Activated CD4-positive, alpha-beta T cell treated with anti-CD3 and anti-CD28 coated beads, Interleukin-2, amount 50 U/mL, for 48 hours (primary cell): ENCODE measurements around the gene KCTD1.

Experiments used
- DNase-seq, 2 experiments: peaks; one replicate each; pipeline ENCODE4 v3.0.0-alpha.2; 2020

Gene KCTD1

DNA sequence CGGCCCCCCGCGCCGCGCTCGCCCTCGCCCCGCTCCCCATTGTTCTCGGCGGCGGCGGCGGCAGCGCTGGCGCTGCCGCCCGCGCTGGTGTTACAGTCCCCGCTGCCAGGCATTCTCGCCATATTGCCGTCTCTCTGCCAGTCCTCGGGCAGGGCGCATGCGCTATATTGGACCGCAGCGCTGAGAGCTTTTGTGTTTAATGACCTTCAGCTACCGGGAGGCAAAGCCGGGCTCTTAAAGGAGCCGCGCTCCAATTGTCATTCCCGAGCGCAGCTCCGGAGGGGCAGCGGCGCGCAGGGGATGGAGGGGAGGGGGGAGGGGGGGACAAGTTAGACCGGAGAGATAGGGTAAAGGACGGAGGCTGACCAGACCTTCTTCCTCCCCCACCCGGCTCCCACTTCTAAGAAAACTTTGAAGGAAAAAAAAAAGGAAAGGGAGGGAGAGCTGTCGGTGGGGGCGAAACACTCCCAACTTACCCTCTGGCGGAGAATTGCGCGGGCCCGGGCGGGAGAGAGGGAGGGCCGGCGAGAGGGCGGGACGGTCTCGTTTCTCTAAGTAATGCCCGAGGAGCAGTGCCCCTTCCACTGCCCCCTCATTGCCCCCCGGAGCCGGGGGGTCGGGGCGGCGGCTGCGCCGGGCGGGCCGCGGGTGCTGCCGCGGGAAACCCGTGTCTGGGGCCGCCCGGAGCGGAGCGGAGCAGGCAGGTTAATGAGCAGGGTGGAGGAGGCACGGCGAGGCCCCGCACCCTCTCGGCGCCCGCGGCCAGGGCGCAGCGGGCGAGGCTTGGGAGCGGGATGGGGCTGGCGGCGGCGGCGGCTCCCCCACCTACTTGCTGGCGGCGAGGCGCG lies at the start of gene KCTD1:
Gene KCTD1, minus strand, starts transcription at position 139 of the 848 bp plus-strand sequence. Its CDS starts 17 bp downstream, at position 122.
- peak; percentile 76 to 82 for DNase-seq

DNA sequence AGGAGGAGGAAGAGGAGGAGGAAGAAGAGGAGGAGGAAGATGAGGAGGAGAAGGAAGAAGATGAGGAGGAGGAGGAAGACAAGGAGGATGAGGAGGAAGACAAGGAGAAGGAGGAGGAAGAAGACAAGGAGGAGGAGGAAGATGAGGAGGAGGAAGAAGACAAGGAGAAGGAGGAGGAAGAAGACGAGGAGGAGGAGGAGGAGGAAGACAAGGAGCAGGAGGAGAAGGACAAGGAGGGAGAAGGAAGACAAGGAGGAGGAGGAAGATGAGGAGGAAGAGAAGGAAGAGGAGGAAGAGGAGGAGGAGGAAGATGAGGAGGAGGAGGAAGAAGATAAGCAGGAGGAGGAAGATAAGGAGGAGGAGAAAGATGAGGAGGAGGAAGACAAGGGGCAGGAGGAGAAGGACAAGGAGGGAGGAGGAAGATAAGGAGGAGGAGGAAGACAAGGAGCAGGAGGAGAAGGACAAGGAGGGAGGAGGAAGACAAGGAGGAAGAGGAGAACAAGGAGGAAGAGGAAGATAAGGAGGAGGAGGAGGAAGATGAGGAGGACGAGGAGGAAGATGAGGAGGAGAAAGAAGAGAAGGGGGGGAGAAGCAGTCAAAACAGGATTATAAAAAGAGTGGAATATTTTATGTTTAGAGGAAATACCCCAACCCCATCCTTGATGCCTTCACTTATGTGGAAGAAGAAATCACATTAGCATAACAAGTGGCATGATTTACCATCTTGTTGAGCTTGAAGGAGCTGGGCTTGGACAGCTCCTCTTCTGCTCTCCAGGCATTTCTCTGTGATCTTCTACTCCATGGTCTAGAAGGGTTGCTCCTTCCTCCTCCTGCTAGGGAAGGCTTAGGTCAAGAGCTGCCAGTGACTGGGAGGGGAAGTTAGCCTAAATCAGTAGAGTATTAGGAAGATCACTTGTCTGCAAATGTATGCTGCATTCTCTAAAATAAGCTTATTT lies 45.3 kb upstream of the KCTD1 start:
- DNase-seq, result no peak

DNA sequence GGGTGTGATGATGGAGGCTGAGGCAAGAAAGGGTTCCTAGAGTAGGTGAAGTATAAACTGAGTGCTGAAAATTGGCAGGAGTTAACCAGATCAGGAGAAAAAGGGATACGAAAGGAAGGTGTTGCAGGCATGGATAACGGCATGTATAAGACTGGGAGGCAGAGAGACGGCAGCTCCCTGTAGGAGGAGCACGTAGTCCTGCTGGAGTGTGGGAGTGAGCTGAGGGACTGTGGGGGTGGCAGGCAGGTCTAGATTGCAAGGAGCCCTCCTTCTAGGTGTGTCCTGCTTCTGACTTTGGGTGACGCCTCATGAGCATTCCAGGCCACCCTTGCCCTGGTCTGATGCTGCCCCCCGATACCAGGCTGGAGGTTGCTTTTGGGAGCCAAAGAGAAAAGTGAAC lies 36.4 kb upstream of the KCTD1 start:
- DNase-seq, result no peak

DNA sequence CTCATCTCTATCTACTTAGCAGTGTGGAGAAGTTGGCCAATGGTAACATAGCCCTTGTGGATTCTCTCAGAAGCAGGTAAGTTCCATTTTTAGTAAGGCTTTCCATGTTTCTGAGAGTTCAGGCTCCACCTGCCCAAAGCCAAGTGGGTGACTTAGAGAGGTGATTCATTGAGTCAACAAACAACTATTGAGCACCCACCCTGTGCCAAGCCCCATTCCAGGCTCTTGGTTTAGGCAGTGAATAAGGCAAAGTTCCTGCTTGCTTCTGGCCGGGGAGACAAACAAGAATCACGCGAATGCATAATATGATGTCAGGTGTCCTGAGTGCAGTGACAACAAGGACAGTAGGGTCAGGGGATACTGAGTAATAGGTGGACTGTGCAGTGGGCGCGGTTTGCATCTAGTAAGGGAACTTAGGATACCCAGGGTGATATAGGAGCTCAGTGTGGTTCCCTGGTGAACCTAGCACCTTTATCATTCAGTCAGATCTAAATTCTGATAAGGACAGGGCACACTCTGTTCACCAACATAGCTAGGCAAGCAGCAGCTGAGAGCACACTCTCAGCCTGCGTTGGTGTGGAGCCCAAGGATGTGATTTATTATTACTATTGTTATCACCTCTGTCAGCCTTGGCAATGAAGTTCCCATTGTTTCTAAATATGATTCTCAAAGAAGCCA lies 31.7 kb upstream of the KCTD1 start:
- no peak for DNase-seq

DNA sequence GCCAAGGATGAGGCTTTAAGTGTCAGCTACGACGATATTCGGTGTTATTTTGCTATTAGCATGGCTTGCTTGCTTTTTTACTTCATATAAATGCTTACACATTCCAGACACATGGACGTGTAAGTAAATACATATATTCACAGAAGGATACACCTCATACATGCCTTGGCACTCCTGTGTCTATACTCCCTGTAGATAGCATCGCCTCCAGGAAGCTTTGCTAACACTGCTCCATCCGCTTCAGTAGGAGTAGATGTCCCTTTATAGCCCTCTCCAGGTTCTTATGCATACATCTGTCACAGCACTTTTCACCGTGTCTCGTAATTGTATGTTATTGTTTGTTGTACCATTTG lies 27.5 kb upstream of the KCTD1 start:
- DNase-seq, result no peak

DNA sequence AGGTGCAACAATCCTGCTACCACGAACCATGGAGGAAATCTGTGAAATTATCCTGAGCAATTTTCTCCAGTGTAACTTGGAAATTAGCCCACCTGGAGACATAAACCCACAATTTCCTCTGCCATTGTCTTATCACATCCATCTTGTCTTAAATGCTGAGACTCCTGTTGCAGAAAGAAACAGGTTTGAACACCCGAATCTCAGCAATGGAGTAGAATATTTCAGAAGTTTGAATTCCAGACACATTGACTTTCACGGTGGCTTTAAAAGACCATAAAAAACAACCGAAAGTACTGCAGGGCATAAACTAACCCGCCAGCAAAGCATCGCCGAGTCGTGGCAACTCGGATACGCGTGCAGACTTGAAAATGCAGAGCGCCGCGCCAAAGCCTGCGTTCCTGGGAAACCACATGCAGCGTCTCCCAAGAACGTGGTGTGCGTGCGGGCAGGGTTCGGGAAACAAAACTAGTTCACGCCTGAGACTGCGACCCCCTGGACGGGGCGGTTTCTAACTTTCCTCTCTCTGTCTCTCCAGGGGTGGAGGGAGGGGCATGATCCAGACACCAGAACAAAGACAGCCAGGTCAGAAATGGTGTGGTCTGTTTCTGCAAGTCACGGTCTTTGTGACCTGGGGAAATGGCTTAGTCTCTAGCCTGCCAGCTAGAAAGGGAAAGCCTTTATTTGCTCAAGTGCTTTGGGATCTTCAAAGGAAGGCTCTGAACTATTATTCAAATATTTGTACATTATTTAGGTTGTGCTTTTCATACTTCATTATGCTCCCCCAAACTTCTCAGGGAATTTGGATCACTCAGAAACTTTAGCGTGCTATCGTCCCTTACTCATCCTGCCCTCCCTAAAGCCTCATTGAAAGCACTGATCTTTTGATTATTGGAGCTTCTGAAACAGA lies 26.9 kb upstream of the KCTD1 start:
- peak in 1 of 2 experiments; percentile 5 for DNase-seq

DNA sequence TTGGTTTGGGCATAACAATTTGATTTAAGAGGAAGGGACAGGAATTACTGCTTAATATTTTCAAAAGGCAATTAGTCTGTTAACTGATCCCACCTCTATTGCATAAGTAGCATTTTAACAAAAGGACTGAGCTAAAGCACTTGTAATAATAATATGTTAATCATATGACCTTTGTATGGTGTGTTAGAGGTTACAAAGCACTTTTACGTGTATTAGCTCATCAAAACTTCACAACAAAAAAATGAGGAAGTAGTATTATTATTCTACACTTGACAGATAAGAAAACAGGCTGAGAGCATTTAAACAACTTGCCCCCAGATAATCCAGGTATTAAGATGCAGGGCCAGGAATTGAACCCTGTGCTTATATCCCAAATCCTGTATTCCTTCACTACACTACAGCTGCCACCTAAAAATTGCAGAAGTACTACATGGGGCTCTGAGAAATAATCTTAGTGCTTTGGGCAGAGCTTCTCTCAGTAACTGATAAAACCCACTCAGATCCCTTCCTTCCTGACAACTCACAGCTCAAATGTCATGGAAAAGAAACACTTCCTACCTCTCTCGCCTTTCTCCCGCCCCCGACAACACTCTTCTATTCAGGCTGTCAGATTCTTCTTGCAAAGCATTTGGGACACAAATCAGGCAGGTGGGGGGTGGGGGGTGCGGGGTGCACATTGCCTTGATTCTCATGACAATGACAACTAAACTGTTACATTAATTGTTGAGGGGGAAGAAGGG lies 20.7 kb upstream of the KCTD1 start:
- no peak for DNase-seq

DNA sequence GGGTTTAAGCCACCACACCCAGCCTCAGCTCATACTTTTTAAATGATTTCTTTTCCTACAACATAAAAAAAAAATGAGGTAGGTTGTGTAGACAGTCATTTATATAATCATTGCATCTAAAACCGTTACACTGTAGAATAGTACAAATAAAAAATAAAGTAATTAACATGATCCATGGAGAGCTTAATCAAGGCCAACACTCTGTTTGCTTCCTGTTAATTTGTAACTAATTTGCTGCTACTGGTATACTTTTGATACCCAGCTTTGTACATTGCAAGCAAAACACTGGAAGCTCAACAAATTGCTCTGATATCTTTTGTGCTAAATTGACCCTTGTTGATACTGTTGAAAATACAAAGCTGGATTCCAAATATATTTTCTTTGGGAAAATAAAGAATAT lies 20.2 kb upstream of the KCTD1 start:
- DNase-seq, result no peak

DNA sequence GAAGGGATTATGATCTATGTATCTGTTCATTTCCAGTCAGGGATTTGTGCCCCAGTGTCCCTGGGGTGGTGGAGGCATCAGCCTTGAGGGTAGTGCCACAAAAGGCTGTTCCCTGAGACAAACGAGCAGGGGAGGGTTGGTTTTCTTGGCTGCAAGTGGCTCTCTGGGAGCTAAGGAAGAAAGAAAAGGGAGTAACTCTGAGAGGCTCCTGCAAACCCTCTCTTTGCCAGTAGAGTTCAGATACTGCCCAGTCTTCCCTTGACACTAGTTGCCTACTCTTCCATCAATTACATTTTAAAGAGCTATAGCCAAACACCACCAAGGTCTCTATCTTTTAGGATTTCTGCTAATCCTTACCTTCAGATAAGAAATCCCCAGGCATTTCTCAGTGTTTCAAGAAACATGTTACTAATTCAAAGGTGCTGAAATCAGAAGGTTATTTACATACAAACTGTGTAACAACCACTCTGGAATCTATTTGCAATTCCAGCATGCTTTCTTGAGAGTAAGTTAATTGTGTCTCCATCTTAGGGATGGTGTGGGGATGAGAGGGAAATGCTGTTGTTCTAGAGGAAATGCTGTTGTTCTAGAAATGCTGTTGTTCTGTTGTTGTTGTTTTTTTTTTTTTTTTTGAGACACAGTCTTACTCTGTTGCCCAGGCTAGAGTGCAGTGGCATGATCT lies 18.7 kb upstream of the KCTD1 start:
- no peak for DNase-seq

DNA sequence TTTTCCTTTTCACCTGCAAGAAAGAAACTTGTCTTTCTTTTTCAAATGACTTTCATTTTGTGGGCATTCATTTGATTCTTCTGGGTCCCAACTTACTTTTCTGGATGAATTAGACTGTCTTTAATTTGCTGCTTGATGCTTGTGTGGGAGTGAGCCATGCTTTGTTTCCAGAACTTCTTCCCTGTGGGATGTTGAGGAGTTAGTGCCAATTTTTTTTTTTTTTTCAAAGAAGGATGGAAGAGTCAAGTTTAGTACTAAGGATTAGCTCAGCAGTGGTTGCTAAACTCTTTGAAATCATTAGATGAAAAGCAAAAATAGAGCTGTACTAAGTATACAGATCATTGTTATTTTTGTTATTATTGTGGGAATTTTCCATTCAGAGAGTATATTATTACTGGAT lies 17.2 kb upstream of the KCTD1 start:
- no peak for DNase-seq

DNA sequence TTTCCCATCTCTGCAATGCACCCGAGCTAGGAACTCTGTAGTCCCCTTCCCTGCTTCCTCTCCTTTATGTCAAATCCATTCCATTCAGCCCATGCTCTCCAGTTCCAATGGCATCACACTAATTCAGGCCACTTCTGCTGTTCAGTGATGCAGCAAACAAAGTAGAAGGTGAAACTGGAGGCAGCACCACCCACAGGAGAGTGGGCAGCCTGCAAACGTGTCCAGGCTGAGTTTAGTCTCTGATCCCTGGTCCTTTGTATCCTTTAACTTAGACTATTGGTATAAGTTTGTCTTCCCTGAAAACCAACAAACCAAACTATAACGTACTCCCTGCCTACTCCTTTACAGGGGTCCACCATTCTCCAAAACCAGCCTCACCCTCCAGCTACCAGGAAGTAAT lies 14.7 kb upstream of the KCTD1 start:
- DNase-seq, result no peak

DNA sequence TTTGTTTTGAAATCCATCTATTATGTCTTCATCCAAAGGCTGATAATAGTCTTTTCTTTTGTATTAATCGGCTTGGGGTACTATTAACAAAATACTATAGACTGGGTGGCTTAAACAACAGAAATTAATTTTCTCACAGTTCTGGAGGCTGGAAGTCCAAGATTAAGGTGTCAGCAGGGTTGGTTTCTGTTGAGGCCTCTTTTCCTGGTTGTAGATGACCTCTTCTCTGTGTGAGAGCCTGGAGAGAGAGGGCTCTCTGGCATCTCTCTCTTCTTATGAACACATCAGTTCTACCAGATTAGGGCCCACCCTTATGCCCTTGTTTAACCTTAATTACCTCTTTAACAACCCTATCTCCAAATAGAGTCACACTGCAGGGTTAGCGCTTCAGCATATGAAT lies 14.2 kb upstream of the KCTD1 start:
- no peak for DNase-seq

DNA sequence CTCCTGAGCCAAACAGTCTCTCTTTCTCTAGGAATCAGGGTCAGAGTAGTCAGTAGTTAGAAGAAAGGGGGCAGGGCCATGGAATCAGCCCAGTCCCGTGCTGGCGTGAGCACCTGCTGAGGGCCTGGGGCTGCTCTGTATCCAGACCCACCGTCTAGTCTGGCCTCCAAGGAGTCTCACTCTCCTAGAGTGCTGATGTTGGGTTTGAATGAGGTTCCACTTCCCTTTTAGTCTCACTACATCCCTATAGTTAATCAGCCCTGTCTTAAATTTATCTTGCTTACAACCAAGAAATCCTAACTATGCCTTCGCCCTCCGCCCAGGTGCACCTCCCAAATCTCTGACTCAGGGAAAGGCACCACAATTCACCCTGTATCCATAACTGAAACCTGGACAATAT lies 13.4 kb upstream of the KCTD1 start:
- no peak for DNase-seq

DNA sequence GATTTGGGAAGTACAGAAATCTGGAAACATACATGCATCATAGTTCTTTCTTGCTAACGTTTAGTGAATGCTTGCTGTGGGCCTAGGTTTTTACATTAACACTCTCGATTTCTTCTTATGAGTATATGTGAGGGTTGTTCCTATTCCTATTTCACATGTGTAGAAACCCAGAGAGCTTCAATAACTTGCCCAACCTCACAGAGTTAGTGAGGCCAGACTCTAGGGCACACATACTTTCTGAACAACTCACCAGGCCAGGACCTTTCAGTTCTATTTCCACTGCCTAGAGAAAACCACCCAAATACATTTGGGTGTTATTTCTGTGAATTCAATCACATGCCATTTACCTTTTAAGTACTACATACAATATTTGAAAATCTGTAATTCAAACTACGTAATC lies 8.2 kb upstream of the KCTD1 start:
- DNase-seq, result no peak

DNA sequence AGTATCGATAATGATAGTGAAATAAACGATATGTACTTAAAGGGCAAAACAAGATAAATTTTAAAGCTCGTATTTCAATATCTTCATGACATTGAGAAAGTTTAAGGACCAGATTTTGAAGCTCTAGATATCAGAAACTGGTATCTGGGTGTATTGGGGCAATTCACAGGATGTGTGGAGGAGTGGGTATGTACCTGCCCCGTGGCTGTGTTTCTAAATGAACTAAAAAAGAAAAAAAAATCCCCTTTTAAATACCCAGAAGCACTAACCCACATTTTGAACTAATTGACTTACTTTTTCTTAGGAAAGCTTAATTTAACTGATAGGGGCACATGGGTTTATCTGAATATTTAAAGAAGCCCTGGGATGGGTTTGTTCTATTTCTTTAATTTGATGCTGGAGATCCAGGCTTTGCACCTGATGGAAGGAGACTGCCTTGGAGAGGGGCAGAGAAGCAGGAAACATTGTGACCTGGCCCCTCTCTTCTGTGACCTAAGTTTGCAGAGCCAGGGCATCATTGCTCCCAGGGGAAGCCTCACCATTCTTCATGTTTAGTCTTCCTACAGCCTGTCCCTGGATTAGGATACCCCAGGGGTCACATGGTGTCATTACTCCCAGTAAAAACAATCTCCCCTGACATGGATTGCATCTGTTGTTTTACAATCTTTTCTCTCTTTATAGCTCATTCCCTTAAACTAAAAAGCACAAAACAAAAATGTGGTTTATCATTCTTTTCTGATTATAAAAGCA lies 7.6 kb upstream of the KCTD1 start:
- DNase-seq, result no peak

DNA sequence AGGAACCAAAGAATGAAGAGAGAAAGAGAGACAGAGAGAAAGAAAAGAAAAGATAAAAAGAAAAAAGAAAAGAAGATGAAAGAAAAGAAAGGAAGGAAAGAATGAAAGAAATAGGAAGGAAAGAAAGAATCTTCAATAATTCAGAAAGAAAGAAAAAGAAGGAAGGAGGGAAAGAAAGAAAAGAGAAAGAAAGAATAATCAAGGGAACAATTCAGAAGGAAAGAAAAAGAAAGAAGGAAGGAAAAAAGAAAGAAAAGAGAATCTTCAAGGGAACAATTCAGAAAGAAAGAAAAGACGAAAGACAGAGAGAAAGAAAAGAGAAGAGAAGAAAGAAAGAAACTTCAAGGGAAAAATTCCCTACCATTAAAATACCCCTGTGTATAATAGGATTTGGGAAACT lies 5.6 kb upstream of the KCTD1 start:
- DNase-seq, result no peak

DNA sequence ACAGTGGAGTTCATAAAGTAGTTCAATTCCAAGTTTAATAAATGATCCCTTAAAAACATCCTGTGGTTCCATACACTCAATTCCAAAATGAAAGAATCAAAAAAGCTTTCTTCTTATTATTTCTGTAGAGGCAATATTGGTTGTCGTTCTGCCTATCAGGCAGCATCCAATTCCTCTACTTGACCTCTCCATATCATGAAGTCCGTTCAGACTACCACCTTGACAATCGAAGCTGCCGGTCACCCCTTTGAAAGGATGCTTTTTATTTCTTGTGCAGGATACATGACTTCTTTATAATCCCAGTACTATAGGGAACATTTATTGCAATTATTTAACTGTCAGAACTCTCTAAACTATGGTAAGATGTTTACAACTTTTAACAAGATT lies 3.3 kb upstream of the KCTD1 start:
- no peak for DNase-seq

DNA sequence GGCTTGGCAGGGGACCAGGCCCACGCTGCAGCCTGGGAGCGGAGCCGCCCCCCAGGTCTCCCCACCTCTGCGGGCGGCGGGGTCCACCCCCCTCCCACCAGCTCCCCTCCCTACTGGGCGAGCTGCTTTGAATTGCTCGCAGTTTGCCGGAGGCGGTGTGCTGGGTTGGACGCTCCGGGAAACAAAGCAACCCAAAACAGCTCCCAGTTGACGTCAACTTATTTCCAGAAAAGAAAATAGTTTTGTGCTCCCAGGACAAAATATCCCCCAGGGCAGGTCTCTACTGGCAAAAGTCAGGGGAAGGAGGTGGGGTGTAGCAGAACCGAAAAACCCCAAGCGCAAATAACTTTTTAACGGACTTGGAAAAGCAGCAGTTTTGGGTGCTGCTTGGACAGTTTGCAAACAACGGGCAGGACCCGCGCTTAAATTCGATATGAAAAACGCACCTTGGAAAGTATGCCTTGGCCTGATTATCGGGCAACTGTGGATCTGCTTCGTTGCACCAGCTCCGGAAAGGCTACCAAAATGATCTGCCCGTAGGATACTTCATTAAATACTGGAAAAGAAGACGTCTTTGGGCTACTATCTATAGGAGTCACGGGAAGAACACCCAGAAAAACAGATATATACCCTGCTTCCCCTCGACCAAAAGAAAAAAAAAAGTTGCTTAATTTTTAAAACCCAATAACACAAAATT lies 2.8 kb upstream of the KCTD1 start:
- DNase-seq, result no peak

DNA sequence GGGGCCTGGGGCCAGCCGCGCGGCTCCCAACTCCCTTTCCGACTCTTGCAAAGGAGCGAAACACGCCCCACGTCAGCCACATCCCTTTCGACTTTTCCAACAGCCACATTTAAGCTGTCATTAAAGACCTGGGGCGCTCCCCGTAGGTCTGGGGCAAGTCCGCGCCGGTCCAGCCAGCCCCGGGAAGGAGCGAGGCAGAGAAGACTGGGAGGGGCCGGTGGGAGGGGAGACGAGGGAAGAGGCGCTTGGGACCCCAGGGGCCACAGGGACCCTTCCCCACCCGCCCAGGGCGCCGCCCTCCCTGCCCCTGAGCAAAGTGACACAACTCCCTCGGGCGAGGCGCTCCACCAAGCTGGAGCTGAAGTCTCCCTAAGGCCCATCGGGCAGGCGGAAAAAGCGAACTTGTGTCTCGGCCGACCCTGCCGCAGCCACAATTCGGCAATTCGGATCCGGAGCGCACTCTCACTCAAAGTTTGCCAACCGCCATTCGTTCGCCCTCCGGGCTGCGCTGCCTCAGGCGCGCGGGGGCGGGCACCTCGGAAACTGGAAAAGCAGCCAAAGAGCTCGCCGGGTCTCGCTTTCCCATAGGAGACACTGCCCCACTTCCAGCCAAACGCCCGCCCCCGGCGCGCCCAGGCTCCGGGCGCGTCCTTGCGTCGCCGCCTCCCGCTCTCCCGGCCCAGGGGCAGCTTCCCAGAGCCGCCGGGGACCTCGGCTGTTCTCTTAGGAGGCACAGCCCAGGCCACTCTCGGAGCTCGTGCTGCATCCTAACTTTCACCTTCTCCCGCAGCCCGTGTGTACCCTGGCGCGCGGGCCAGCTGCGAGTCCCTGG lies 1.1 kb upstream of the KCTD1 start:
- DNase-seq, result peak; percentile 23 to 27
